GM21360 (cell line): ENCODE results near the gene HSD17B8.
"Not testable (repeated sequence)": the region's sequence is repeated elsewhere in the genome, so short reads cannot be mapped to it uniquely, and the experiment has no call there.

Experiments
- ATAC-seq: cut with Tn5 transposase; IDR thresholded peaks from one replicate; pipeline ENCODE4 v1.9.1; 2021; ENCODE audit warnings: mild to moderate bottlenecking, moderate library complexity; ENCODE audit not compliant: unreplicated experiment

HSD17B8 gene

DNA sequence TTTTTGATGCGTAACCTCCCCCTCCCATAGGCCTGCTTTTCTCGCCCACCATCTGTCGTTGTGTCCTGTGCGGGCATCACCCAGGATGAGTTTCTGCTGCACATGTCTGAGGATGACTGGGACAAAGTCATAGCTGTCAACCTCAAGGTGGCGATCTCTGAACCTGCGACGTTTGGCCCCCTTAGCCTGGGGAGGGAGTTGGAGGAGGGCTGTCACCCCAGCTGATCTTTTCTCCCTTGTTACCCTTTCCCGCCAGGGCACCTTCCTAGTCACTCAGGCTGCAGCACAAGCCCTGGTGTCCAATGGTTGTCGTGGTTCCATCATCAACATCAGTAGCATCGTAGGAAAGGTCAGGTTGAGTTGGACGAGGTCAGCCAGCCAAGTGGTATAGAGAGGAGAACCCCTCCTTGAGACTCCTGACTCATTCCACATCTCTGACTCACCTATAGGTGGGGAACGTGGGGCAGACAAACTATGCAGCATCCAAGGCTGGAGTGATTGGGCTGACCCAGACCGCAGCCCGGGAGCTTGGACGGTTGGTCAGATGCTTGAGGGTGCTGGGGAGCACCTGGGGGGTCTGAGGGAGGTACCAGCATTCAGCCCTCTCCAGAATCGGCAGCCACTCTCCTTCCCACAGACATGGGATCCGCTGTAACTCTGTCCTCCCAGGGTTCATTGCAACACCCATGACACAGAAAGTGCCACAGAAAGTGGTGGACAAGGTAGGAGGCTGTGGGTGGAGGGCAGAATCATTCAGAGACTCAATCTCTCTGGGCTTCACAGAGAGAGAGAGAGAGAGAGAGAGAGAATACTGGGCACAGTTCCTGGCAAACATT, 954 bp downstream of the HSD17B8 start:
- no peak for ATAC-seq

DNA sequence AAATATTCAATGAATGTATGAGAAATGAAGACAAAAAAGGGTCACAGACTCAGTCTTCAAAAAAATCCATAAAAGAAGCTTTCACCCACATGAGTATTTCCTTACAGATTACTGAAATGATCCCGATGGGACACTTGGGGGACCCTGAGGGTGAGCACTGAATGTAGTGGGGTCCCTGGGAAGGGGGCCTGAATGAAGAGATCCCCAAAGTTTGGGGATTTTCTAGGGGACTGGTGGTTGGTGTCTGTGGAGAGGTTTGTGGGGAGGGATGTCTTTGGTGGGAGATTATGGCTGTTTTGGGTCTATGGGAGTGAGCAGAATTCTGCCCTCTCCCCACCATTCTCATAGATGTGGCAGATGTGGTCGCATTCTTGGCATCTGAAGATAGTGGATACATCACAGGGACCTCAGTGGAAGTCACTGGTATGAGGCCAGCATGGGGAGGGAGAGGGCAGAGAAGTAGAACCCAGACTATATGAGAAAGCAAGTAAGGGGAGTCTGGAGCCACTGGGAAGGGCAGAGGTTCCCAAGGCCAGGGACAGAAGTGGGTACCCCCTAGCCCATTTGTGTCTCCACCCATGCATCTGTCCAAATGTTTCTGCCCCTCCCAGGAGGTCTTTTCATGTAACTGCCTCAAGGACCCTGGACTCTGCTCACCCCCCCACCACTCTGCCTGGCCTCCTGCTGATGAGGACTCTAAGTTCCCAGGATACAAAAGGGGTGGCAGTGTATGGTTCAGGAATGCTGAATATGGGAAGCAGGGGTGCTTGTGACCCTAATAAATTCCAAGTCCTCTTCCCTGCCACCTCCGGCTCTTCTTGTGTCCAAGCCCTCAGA, 1.8 kb downstream of the HSD17B8 start:
- ATAC-seq = no peak

- ATAC-seq = no peak
Measured at GRCh38 chr6:33206864-33207551, 2.6 kb downstream of the HSD17B8 start.

DNA sequence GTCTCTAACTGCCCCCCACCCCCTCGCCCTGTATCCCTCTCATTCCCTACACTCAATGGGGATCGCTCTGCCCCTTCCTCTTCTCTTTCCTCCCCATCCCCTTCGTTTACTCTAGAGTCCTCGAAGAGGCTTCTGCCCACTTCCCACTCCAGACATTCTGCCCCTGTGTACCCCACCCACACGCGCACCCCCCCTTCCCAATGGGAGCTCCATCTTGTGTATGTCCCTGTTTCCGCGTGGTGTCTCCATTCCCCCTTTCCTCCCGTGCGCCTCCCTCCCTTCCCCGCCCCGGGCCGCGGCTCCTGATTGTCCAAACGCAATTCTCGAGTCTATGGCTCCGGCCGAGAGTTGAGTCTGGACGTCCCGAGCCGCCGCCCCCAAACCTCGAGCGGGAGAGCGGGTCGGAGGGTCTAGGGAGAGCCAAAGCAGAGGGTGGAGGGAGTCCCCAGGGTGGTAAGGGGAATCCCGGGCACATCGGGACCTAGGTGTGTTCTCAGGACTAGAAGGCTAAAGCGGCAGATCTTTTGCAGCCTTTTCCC, 3.2 kb downstream of the HSD17B8 start:
- no peak for ATAC-seq

GRCh38 chr6:33208091-33208967, 3.9 kb downstream of the HSD17B8 start, which contains the start of gene RING1:
Gene RING1, plus strand, starts transcription at chr6:33208500. Its CDS starts 323 bp downstream, at chr6:33208823.
- no peak for ATAC-seq

- ATAC-seq = no peak
Measured at GRCh38 chr6:33209856-33210255, 5.4 kb downstream of the HSD17B8 start.

DNA sequence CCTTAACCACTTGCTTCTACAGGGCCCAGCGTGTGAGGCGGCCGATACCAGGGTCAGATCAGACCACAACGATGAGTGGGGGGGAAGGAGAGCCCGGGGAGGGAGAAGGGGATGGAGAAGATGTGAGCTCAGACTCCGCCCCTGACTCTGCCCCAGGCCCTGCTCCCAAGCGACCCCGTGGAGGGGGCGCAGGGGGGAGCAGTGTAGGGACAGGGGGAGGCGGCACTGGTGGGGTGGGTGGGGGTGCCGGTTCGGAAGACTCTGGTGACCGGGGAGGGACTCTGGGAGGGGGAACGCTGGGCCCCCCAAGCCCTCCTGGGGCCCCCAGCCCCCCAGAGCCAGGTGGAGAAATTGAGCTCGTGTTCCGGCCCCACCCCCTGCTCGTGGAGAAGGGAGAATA, 6.7 kb downstream of the HSD17B8 start:
- ATAC-seq = no peak

GRCh38 chr6:33211666-33212422, 7.4 kb downstream of the HSD17B8 start:
- no peak for ATAC-seq

GRCh38 chr6:33212857-33213165, 8.4 kb downstream of the HSD17B8 start:
- no peak for ATAC-seq

DNA sequence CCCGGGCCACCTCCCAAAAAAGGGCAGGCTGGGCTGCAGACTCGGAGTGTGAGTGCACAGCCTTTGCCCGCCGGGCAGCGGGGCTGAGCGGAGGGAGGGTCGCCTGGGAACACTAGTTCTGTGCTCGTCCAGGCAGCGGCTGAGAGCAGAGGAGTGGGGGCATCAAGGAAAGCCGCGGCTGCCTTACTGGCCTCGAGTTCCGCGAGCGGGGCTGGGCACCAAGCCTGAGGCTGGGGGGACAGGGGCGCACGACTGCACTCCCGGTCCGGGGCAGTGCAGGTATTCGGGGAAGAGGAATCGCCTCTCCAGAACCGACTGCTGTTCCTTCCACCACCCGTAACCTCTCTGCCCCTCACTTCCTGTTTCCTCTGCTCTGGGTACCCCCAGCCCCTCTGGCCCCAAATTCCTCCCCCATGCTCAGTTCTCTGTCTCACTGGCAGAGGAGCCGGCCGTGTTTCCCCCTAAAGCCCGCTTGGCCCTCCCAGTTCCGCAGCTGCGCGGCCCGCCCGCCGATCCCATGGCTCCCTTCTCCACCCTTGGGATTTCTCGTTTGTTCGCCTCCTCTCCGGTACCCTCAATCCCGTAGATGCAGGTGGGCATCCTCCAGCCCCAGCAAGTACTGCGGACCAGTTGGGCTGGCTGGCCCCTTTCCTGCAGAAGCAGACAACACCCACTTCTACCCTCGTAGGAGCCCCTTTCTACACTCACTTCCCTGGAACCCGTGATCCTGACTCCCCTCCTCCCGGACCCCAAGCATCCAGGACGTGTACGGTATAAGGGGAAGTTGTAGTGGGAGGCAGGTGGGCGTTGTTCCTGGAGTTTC, 8.9 kb downstream of the HSD17B8 start:
- ATAC-seq = no peak

DNA sequence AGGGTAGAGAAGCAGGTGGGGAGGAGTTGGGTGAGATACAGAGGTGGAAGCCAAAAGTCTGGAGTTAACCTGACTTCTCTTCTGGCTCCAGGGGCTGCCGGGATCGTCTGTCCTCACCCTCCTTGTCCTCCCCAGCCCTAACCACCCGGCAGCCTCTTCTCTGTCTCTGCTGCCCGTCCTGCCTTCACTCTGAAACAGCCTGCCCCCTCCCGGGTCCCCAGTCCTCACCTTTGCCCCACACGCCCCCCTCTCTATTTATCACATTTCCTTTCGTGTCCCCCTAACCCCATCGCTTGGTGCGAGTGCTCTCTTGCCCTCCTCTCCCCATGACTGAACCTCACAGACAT, 9.5 kb downstream of the HSD17B8 start:
- ATAC-seq = no peak

DNA sequence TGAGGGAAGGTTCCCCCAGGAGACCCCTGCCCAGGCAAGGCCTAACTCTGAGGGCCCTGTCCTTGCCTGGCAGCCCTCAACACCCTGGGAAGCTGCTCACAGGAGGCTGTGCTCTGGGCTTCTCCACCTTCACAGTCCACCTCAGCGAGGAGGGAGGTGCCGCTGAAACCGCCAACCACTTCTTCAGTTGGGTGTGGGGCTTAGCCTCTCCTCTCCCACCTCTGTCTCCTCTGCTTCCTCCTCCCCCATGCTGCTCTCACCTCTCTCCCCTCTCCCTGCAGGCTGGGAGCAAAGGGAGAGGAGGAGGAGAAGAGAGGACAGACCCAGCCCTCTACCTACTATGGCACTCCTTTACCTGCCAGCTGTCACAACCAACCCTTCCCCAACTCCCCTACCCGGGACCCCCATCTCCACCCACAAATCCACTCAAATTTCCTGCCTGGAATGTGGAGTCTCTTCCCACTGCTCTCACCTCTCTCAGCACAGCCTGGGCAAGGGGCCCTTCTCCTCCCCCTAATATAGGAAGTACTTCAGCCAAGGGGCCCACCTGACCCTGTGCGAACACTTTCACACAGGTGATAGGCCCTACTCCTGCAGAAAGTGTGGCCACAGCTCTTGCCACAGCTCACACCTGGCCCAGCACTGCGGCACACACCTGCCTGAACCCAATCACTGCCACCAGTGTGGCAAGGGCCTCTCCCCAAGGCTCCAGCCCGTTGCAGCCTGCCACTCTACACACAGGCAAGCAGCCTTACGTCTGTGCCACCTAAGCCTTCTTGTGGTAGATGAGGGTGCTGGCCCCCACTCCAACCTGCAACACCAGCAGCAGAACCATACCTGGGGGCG, 11.0 kb downstream of the HSD17B8 start:
- ATAC-seq = no peak

DNA sequence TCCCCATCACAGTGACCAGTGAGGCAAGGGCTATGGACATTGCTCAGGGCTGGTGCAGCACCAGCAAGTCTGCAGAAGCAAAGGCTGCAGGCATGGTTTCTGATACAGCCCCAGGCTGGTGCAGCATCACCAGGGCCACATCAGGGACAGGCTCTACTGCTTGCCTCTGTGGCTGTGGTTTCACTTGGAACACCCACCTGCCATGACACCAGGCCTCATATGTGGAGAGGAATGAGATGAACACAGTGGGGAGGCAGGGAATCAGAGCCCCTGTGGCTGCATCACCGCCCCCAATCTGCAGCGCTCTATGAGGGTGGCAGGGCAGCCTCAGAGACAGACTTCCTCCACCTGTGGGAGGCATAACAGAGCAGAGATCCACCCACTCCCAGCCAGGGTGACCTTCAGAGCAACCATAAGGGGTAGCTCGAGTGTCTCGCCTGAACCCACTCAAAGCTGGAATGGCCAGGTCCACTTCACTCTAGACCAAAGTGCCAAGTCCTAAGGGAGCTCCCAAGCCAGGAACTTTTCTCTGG, 11.7 kb downstream of the HSD17B8 start:
- no peak for ATAC-seq

GRCh38 chr6:33217246-33217645, 12.8 kb downstream of the HSD17B8 start:
- ATAC-seq = no peak

DNA sequence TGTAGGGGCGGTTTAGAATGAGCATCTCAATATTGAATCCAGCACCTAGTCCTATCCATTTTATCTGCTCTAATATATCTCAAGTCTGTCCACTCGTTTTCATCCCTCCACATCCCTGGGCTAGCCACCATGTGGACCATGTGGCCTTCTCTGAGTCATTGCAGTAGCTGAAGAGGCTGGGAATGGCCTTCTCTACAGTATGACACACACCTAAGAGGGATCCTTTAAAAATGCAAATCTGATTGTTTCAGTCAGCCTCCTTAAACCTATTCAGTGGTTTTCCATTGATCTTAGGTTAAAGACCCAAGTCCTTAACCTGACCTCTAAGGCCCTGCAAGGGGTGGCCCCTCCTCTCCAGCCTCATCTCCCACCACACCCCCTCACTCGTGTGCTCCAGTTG, 13.2 kb downstream of the HSD17B8 start:
- no peak for ATAC-seq

GRCh38 chr6:33226503-33227120, 22.2 kb downstream of the HSD17B8 start:
- not testable (repeated sequence) for ATAC-seq

DNA sequence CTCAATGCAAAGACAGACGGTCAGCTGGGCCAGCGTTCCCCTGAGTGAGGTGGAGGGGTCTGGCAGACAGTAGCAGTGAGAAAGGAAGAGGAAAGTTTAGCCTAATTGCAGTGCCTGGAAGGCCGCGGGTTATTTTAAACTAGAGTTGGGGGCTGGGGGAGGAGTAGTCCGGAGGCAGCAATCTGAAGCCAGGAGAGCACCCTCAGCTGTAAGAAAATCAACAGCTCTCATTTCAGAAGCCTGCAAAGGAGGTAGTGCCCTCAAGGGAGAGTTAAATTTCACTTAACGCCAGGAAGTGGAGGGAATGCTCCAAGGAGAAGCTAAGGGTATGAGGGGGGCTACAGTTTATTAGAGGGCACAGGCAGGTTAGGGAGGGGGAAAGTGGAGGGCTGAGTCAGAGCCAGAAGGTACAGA, 30.8 kb downstream of the HSD17B8 start:
- ATAC-seq = no peak
